SJCRH30 (cell line): ENCODE results near the gene ZNF619. TPM values are rescaled to one million over a fixed set of nuclear protein-coding genes. Genes with fewer than 3 reads are reported as not detected.

Experiments
- DNase-seq, 2 experiments: peaks; one replicate each; pipeline ENCODE4 v3.0.0-alpha.2; 2015 to 2020
- H3K27ac ChIP-seq: fragments of 250-450 bp; sonication (Bioruptor Pico); 2 replicates; pipeline ENCODE4 v1.5.1; 2020; ENCODE audit warnings: mild to moderate bottlenecking, moderate library complexity
- H3K27me3 ChIP-seq: fragments of 250-450 bp; sonication (Bioruptor Pico); 2 replicates; pipeline ENCODE4 v1.5.1; 2020; ENCODE audit warnings: mild to moderate bottlenecking, moderate library complexity
- H3K36me3 ChIP-seq: fragments of 250-450 bp; sonication (Bioruptor Pico); 2 replicates; pipeline ENCODE4 v1.5.1; 2020; ENCODE audit warnings: mild to moderate bottlenecking, moderate library complexity
- H3K4me1 ChIP-seq: fragments of 250-450 bp; sonication (Bioruptor Pico); 2 replicates; pipeline ENCODE4 v1.5.1; 2020; ENCODE audit warnings: mild to moderate bottlenecking, moderate library complexity
- H3K4me3 ChIP-seq: fragments of 250-450 bp; sonication (Bioruptor Pico); 2 replicates; pipeline ENCODE4 v1.5.1; 2020; ENCODE audit warnings: mild to moderate bottlenecking, moderate library complexity
- H3K9me3 ChIP-seq: fragments of 250-450 bp; sonication (Bioruptor Pico); replicated peaks from 2 replicates; pipeline ENCODE4 v1.5.1; 2020; ENCODE audit warnings: mild to moderate bottlenecking, moderate library complexity
- total RNA-seq: library from RNA; depleted of rRNA; stranded (reverse); fragments of >200 nt; shearing (Covaris generic); gene quantifications from 2 replicates; pipeline ENCODE4 v1.2.3, GENCODE V29; 2014; rRNA removed

Gene ZNF619
- total RNA-seq, 1 experiment from 2014 or later: 3.4 TPM

DNA sequence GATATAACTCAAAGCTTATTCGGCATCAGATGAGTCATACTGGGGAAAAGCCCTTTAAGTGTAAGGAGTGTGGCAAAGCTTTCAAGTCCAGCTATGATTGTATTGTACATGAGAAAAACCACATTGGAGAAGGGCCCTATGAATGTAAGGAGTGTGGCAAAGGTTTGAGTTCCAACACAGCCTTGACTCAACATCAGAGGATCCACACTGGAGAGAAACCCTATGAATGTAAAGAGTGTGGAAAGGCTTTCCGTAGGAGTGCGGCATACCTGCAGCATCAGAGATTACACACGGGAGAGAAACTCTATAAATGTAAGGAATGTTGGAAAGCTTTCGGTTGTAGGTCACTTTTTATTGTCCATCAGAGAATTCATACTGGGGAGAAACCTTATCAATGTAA is 55.3 kb downstream of the ZNF619 start:
- DNase-seq: no peak

GRCh38 chr3:40534283-40534682 is 57.4 kb downstream of the ZNF619 start:
- H3K27ac ChIP-seq: no peak overlapping the region
- H3K36me3 ChIP-seq: peaks cover 46% of the 10 kb centered on the region
- DNase-seq: no peak
- no peaks in the 10 kb centered on the region for H3K27me3 ChIP-seq
- H3K4me1 ChIP-seq: no peaks in the 10 kb centered on the region
- H3K9me3 ChIP-seq: no peaks in the 10 kb centered on the region
- no peak overlapping the region for H3K4me3 ChIP-seq

More for the DNA sequence above, 55.3 kb downstream of the ZNF619 start:
- Histone ChIP-seq H3K27me3 (no peaks in the 10 kb centered on the region), H3K9me3 (no peaks in the 10 kb centered on the region), H3K36me3 (peaks cover 53% of the 10 kb centered on the region), H3K4me3 (no peak overlapping the region), H3K4me1 (no peaks in the 10 kb centered on the region), H3K27ac (no peak overlapping the region)

Other genes starting within 250 kb of the ZNF619 start
- gene EIF1B, start 167.4 kb upstream of the ZNF619 start, total RNA-seq: 21.7 and 22.3 TPM in 2 replicates
- not detected in 2 replicates for gene ENTPD3, start 89.9 kb upstream of the ZNF619 start, total RNA-seq
- 838 and 968 TPM in 2 replicates for gene RPL14, start 19.8 kb upstream of the ZNF619 start, total RNA-seq
- gene ZNF620, start 28.9 kb downstream of the ZNF619 start, total RNA-seq: 4.6 and 6.1 TPM in 2 replicates
- 6.9 and 8.6 TPM in 2 replicates for gene ZNF621, start 47.8 kb downstream of the ZNF619 start, total RNA-seq